ENCODE data around the gene GCH1. TPM values are rescaled to one million over a fixed set of nuclear protein-coding genes. Genes with fewer than 3 reads are reported as not detected.

GCH1 gene
- polyA plus RNA-seq, 1 donor from 2014 or later = 4.9 TPM

- Histone ChIP-seq H3K9me2 (ENCODE audit: insufficient read depth, low read length) (no peaks in the 10 kb centered on the region), H3K4me3 (ENCODE audit: low read length) (no peak overlapping the region), H3K27ac (ENCODE audit: low read length) (no peak overlapping the region), H3K9ac (ENCODE audit: low read length) (no peak overlapping the region), H4K20me1 (ENCODE audit: insufficient read depth) (no peaks in the 10 kb centered on the region), H3K79me2 (replicated peaks; ENCODE audit: insufficient read depth, low read length) (no peaks in the 10 kb centered on the region), H3K4me2 (ENCODE audit: low read length) (no peak overlapping the region), H3K9me3 (ENCODE audit: low read length) (no peaks in the 10 kb centered on the region), H3K36me3 (ENCODE audit: insufficient read depth, low read length) (no peaks in the 10 kb centered on the region), H3K27me3 (ENCODE audit: insufficient read depth, low read depth, low read length) (no peaks in the 10 kb centered on the region), H3F3A (ENCODE audit: insufficient read depth, low read length, poor library complexity, severe bottlenecking) (no peaks in the 10 kb centered on the region), H2AFZ (ENCODE audit: low read depth, low read length) (no peak overlapping the region)
- no peak for TF ChIP-seq TAF1 (IDR thresholded peaks at IDR 0.05; ENCODE audit: low read depth)
- TF ChIP-seq MXI1 (conservative IDR thresholded peaks at IDR 0.05; ENCODE audit: poor library complexity, severe bottlenecking) = no peak
- no peak for TF ChIP-seq EZH2 (IDR thresholded peaks at IDR 0.05; ENCODE audit: borderline replicate concordance, insufficient read depth, low read length, poor library complexity, severe bottlenecking)
- no peak for TF ChIP-seq SMC3 (conservative IDR thresholded peaks at IDR 0.05; ENCODE audit: poor library complexity)
- TF ChIP-seq CTCF (IDR thresholded peaks at IDR 0.05; ENCODE audit: poor library complexity, severe bottlenecking) = no peak
- TF ChIP-seq REST (IDR thresholded peaks at IDR 0.05; ENCODE audit: borderline replicate concordance) = no peak
- no peak for TF ChIP-seq RAD21 (conservative IDR thresholded peaks at IDR 0.05)
- TF ChIP-seq POLR2AphosphoS5 (IDR thresholded peaks at IDR 0.05) = no peak
- TF ChIP-seq EP300 (conservative IDR thresholded peaks at IDR 0.05; ENCODE audit: poor library complexity, severe bottlenecking) = no peak
Observed at GRCh38 chr14:54828037-54828436, 74.6 kb downstream of the GCH1 start.

DNA sequence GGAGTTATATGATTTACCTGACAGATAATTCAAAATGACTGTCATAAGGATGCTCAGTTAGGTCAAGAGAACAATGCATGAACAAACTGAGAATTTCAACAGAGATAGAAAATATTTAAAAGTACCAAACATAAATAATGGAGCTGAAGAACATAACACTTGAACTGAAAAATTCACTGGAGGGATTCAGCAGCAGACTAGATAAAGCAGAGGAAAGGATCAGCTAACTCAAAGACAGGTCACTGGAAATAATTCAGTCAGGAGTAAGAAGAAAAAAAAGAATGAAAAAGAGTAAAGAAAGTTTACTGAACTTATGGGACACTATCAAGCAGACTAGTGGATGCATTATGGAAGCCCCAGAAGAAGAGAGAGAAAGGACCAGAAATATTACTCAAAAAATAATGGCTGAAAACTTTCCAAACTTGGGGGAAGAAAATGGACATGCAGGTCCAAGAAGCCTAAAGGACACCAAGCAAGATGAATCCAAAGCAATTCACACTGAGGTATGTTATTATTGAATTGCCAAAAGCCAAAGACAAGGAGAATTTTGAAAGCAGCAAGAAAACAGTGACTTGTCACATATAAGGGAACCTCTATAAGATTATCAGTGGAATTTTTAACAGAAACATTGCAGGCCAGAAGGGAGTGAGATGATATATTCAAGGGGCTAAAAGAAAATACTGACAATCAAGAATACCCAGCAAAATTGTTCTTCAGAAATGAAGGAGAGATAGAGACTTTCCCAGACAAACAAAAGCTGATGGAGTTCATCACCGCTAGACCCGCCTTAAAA is 78.7 kb downstream of the GCH1 start:
- Histone ChIP-seq H2AFZ (ENCODE audit: low read depth, low read length) (no peak overlapping the region), H4K20me1 (ENCODE audit: insufficient read depth) (no peaks in the 10 kb centered on the region), H3K9me3 (ENCODE audit: low read length) (no peaks in the 10 kb centered on the region), H3F3A (ENCODE audit: insufficient read depth, low read length, poor library complexity, severe bottlenecking) (no peaks in the 10 kb centered on the region), H3K4me3 (ENCODE audit: low read length) (no peak overlapping the region), H3K79me2 (replicated peaks; ENCODE audit: insufficient read depth, low read length) (no peaks in the 10 kb centered on the region), H3K4me2 (ENCODE audit: low read length) (no peak overlapping the region), H3K27ac (ENCODE audit: low read length) (no peak overlapping the region), H3K36me3 (ENCODE audit: insufficient read depth, low read length) (no peaks in the 10 kb centered on the region), H3K9me2 (ENCODE audit: insufficient read depth, low read length) (no peaks in the 10 kb centered on the region), H3K27me3 (ENCODE audit: insufficient read depth, low read depth, low read length) (no peaks in the 10 kb centered on the region), H3K9ac (ENCODE audit: low read length) (no peak overlapping the region)
- no peak for TF ChIP-seq MXI1 (conservative IDR thresholded peaks at IDR 0.05; ENCODE audit: poor library complexity, severe bottlenecking)
- TF ChIP-seq EP300 (conservative IDR thresholded peaks at IDR 0.05; ENCODE audit: poor library complexity, severe bottlenecking) = no peak
- TF ChIP-seq REST (IDR thresholded peaks at IDR 0.05; ENCODE audit: borderline replicate concordance) = no peak
- TF ChIP-seq POLR2AphosphoS5 (IDR thresholded peaks at IDR 0.05) = no peak
- no peak for TF ChIP-seq TAF1 (IDR thresholded peaks at IDR 0.05; ENCODE audit: low read depth)
- no peak for TF ChIP-seq RAD21 (conservative IDR thresholded peaks at IDR 0.05)
- no peak for TF ChIP-seq SMC3 (conservative IDR thresholded peaks at IDR 0.05; ENCODE audit: poor library complexity)
- TF ChIP-seq CTCF (IDR thresholded peaks at IDR 0.05; ENCODE audit: poor library complexity, severe bottlenecking) = no peak
- no peak for TF ChIP-seq EZH2 (IDR thresholded peaks at IDR 0.05; ENCODE audit: borderline replicate concordance, insufficient read depth, low read length, poor library complexity, severe bottlenecking)

All from neural cell (in vitro differentiated cells).